AG04450 (cell line): Measurements from ENCODE around the gene ADCY3. TPM values are rescaled to one million over a fixed set of nuclear protein-coding genes. Genes with fewer than 3 reads are reported as not detected.

ENCODE experiments used
- CTCF ChIA-PET: fragments of 300-600, 350-600 bp; formaldehyde crosslinking; extraction: SDS; loops from one replicate; lab custom pipeline; 2022; ENCODE audit warnings: antibody characterized with exemption, inconsistent platforms; lab: Charles Lee
- POLR2A ChIA-PET: fragments of 350-600 bp; formaldehyde crosslinking; extraction: SDS; loops from one replicate; lab custom pipeline; 2021; ENCODE audit warnings: antibody characterized with exemption, inconsistent platforms; lab: Yijun Ruan, JAX
- DNase-seq: peaks from one replicate; pipeline ENCODE4 v3.0.0-alpha.2; 2011; ENCODE audit warnings: low read depth, low spot score
- H3K27ac ChIP-seq: one replicate; pipeline ENCODE4 v1.5.1; 2012; ENCODE audit warnings: low read depth, low read length, control low read depth
- H3K27me3 ChIP-seq: one replicate; pipeline ENCODE4 v1.6.0; 2012; ENCODE audit warnings: low read length; ENCODE audit not compliant: control insufficient read depth, insufficient read depth
- H3K4me3 ChIP-seq: 2 replicates; pipeline ENCODE4 v1.5.1; 2011; ENCODE audit warnings: mild to moderate bottlenecking, low read depth, low read length, control low read depth
- H3K9me3 ChIP-seq: 2 replicates; pipeline ENCODE4 v1.5.1; 2012; ENCODE audit warnings: low read length; ENCODE audit not compliant: control insufficient read depth, insufficient read depth
- CTCF ChIP-seq: IDR thresholded peaks from 2 replicates; pipeline ENCODE4 v1.5.1; 2011; ENCODE audit warnings: low read depth, low read length, control low read depth, inconsistent platforms
- polyA plus RNA-seq: library from polyadenylated mRNA; depleted of rRNA; stranded (reverse); fragments of >200 nt; gene quantifications from 2 replicates; pipeline ENCODE4 v1.2.3, GENCODE V29; 2011

The ADCY3 gene
- polyA plus RNA-seq, 1 experiment, result 29.6 TPM

GRCh38 chr2:24824966-24825882 is 94.8 kb downstream of the ADCY3 start:
- peak; percentile 57 for TF ChIP-seq CTCF
- ChIA-PET CTCF (interaction anchor here (0.7 to 6.2 kb wide), 5 partner anchors 48 to 416 kb away, joined by 3 to 145 read pairs (median 34); no protein-coding TSS in a partner anchor), POLR2A (no interaction called here)
- DNase-seq, result no peak
- Histone ChIP-seq H3K4me3 (no peak overlapping the region), H3K27me3 (no peaks in the 10 kb centered on the region), H3K9me3 (no peaks in the 10 kb centered on the region; the same call in 1 of the 2 replicates), H3K27ac (no peak overlapping the region)

GRCh38 chr2:24824071-24824588 is 95.9 kb downstream of the ADCY3 start:
- DNase-seq, result no peak
- Histone ChIP-seq H3K9me3 (no peaks in the 10 kb centered on the region; the same call in 1 of the 2 replicates), H3K27ac (no peak overlapping the region), H3K27me3 (no peaks in the 10 kb centered on the region), H3K4me3 (no peak overlapping the region)
- POLR2A ChIA-PET, result no interaction called here
- TF ChIP-seq CTCF, result no peak
- CTCF ChIA-PET, result interaction anchor here (0.5 to 2.1 kb wide), 5 partner anchors 346 to 439 kb away, joined by 3 to 12 read pairs (median 8); no protein-coding TSS in a partner anchor

- no peak overlapping the region for H3K4me3 ChIP-seq
- DNase-seq, result no peak
- ChIA-PET POLR2A (no interaction called here), CTCF (no interaction called here)
- no peak for TF ChIP-seq CTCF
- H3K27ac ChIP-seq, result no peak overlapping the region
- no peaks in the 10 kb centered on the region for H3K27me3 ChIP-seq
- no peaks in the 10 kb centered on the region for H3K9me3 ChIP-seq
Measured at GRCh38 chr2:24822049-24822706, 97.9 kb downstream of the ADCY3 start.

- POLR2A ChIA-PET, result no interaction called here
- CTCF ChIA-PET, result interaction anchor here (0.7 kb wide), 1 partner anchor 428 kb away, joined by 3 read pairs; no protein-coding TSS in a partner anchor
Measured at GRCh38 chr2:24821433-24821891, 98.6 kb downstream of the ADCY3 start.

More at GRCh38 chr2:24821433-24821891, 98.6 kb downstream of the ADCY3 start:
- no peak for DNase-seq
- no peaks in the 10 kb centered on the region for H3K27me3 ChIP-seq
- H3K27ac ChIP-seq, result no peak overlapping the region
- H3K9me3 ChIP-seq, result no peaks in the 10 kb centered on the region
- no peak overlapping the region for H3K4me3 ChIP-seq
- TF ChIP-seq CTCF, result no peak
